HG02588 (cell line): ENCODE data around the gene GCNT2.
"Not testable (repeated sequence)": the region's sequence is repeated elsewhere in the genome, so short reads cannot be mapped to it uniquely, and the experiment has no call there.

Experiments
- ATAC-seq: cut with Tn5 transposase; IDR thresholded peaks from one replicate; pipeline ENCODE4 v1.9.1; 2021; ENCODE audit warnings: mild to moderate bottlenecking, moderate library complexity; ENCODE audit not compliant: unreplicated experiment

The GCNT2 gene

GRCh38 chr6:10543488-10543887 lies 22.3 kb downstream of the GCNT2 start:
- no peak for ATAC-seq

GRCh38 chr6:10545482-10545881 lies 24.3 kb downstream of the GCNT2 start:
- no peak for ATAC-seq

- ATAC-seq, result no peak
Measured at GRCh38 chr6:10547809-10548208, 26.7 kb downstream of the GCNT2 start.

- no peak for ATAC-seq
Measured at GRCh38 chr6:10550764-10551163, 29.6 kb downstream of the GCNT2 start.

- no peak for ATAC-seq
Measured at GRCh38 chr6:10552270-10552810, 31.2 kb downstream of the GCNT2 start.

GRCh38 chr6:10553871-10554270 lies 32.7 kb downstream of the GCNT2 start:
- ATAC-seq, result no peak

GRCh38 chr6:10554826-10555225 lies 33.7 kb downstream of the GCNT2 start:
- no peak for ATAC-seq

GRCh38 chr6:10555625-10556309 lies 34.6 kb downstream of the GCNT2 start:
- no peak for ATAC-seq

- no peak for ATAC-seq
Measured at GRCh38 chr6:10556589-10556988, 35.4 kb downstream of the GCNT2 start.

- ATAC-seq, result no peak
Measured at GRCh38 chr6:10556992-10557391, 35.8 kb downstream of the GCNT2 start.

GRCh38 chr6:10557913-10558312 lies 36.8 kb downstream of the GCNT2 start:
- ATAC-seq, result no peak

GRCh38 chr6:10558565-10558964 lies 37.4 kb downstream of the GCNT2 start:
- ATAC-seq, result no peak

GRCh38 chr6:10559522-10560152 lies 38.5 kb downstream of the GCNT2 start:
- no peak for ATAC-seq

- ATAC-seq, result no peak
Measured at GRCh38 chr6:10561611-10562199, 40.6 kb downstream of the GCNT2 start.

GRCh38 chr6:10564975-10565673 lies 44.0 kb downstream of the GCNT2 start:
- no peak for ATAC-seq

GRCh38 chr6:10565913-10566312 lies 44.8 kb downstream of the GCNT2 start:
- no peak for ATAC-seq

GRCh38 chr6:10567256-10568026 lies 46.3 kb downstream of the GCNT2 start:
- ATAC-seq, result no peak

- ATAC-seq, result no peak
Measured at GRCh38 chr6:10569392-10570127, 48.4 kb downstream of the GCNT2 start.

- ATAC-seq, result not testable (repeated sequence)
Measured at GRCh38 chr6:10575519-10575918, 54.4 kb downstream of the GCNT2 start.

- ATAC-seq, result no peak
Measured at GRCh38 chr6:10576226-10576625, 55.1 kb downstream of the GCNT2 start.
